ENCODE data around the gene KLHL29. TPM values are rescaled to one million over a fixed set of nuclear protein-coding genes. Genes with fewer than 3 reads are reported as not detected.

The KLHL29 gene
- total RNA-seq, 1 experiment from 2014 or later: 2.4 TPM

GRCh38 chr2:23404426-23404825 is 19.4 kb downstream of the KLHL29 start:
- H3K27me3 Mint-ChIP-seq (ENCODE audit: low read depth): no peaks in the 10 kb centered on the region
- TF ChIP-seq, protein P1, sequence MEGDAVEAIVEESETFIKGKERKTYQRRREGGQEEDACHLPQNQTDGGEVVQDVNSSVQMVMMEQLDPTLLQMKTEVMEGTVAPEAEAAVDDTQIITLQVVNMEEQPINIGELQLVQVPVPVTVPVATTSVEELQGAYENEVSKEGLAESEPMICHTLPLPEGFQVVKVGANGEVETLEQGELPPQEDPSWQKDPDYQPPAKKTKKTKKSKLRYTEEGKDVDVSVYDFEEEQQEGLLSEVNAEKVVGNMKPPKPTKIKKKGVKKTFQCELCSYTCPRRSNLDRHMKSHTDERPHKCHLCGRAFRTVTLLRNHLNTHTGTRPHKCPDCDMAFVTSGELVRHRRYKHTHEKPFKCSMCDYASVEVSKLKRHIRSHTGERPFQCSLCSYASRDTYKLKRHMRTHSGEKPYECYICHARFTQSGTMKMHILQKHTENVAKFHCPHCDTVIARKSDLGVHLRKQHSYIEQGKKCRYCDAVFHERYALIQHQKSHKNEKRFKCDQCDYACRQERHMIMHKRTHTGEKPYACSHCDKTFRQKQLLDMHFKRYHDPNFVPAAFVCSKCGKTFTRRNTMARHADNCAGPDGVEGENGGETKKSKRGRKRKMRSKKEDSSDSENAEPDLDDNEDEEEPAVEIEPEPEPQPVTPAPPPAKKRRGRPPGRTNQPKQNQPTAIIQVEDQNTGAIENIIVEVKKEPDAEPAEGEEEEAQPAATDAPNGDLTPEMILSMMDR (conservative IDR thresholded peaks at IDR 0.05): peak; percentile 34; the same call in 2 of the 3 replicates
- Histone ChIP-seq H2BK15ac (ENCODE audit: low read depth, low read length) (no peak overlapping the region), H3K4ac (ENCODE audit: low read depth, low read length) (no peak overlapping the region), H3K27ac (ENCODE audit: insufficient read length, low read depth, low read length) (peak overlapping the region; percentile 64), H3K9me3 (ENCODE audit: control insufficient read depth, low read depth, low read length) (no peaks in the 10 kb centered on the region), H3K4me2 (ENCODE audit: insufficient read depth, insufficient read length, low read length) (peak overlapping the region; percentile 6), H3T11ph (ENCODE audit: low read length) (no peak overlapping the region), H3K56ac (ENCODE audit: insufficient read length, low read depth, low read length) (no peak overlapping the region), H3K23me2 (ENCODE audit: insufficient read length, low read depth, low read length, poor library complexity, severe bottlenecking) (no peaks in the 10 kb centered on the region), H2AFZ (ENCODE audit: low read length) (no peak overlapping the region), H3K27me3 (ENCODE audit: insufficient read depth, low read length) (no peaks in the 10 kb centered on the region), H3K79me1 (ENCODE audit: insufficient read depth, low read depth, low read length, poor library complexity, severe bottlenecking) (no peaks in the 10 kb centered on the region), H3K9ac (ENCODE audit: extremely low read depth, insufficient read length, low read length) (no peak overlapping the region), H4K20me1 (ENCODE audit: control insufficient read depth, insufficient read depth, insufficient read length) (peaks cover 2% of the 10 kb centered on the region), H4K91ac (ENCODE audit: insufficient read length, low read depth, low read length) (no peak overlapping the region), H3K14ac (ENCODE audit: insufficient read depth, low read length) (no peak overlapping the region), H2BK20ac (ENCODE audit: low read depth, low read length, poor library complexity, severe bottlenecking) (no peak overlapping the region), H4K8ac (replicated peaks; ENCODE audit: insufficient read length, low read depth, low read length) (no peak overlapping the region), H2BK120ac (ENCODE audit: low read depth, low read length, poor library complexity, severe bottlenecking) (no peak overlapping the region), H2BK12ac (ENCODE audit: insufficient read length, low read depth, low read length) (no peak overlapping the region), H2AK5ac (ENCODE audit: insufficient read length, low read length) (no peak overlapping the region), H3K4me1 (ENCODE audit: insufficient read depth, low read length) (peaks cover 3% of the 10 kb centered on the region; the same call in 1 of the 2 replicates), H2BK5ac (ENCODE audit: insufficient read length, low read length) (no peak overlapping the region), H3K23ac (ENCODE audit: insufficient read length, low read depth, low read length) (no peak overlapping the region), H4K5ac (ENCODE audit: insufficient read length, low read depth, low read length) (no peak overlapping the region), H3K18ac (ENCODE audit: insufficient read length, low read depth, low read length) (no peak overlapping the region), H3K79me2 (ENCODE audit: insufficient read depth, low read length) (no peaks in the 10 kb centered on the region)
- H3K27ac Mint-ChIP-seq: peak overlapping the region in 2 of 3 experiments; percentile 34 to 37; a peak in 2 of 7 replicates
- H3K4me1 Mint-ChIP-seq: peaks cover 15 to 16% of the 10 kb centered on the region in 2 experiments
- H3K36me3 Mint-ChIP-seq (ENCODE audit: insufficient read depth in 1 of 3, low read depth in 3 of 3): peaks cover 0 to 2% (median 0%) of the 10 kb centered on the region in 3 experiments; a peak in 2 of 7 replicates
- no peaks in the 10 kb centered on the region for H3K9me3 Mint-ChIP-seq
- H3K4me3 Mint-ChIP-seq: no peak overlapping the region
- DNase-seq: peak; percentile 49
- WGBS (ENCODE audit: extremely low coverage, insufficient read length, low lambda C conversion rate): no CpG with 5 or more reads among the region's 8 CpGs
